ENCODE results near the gene MEOX1.

DNA sequence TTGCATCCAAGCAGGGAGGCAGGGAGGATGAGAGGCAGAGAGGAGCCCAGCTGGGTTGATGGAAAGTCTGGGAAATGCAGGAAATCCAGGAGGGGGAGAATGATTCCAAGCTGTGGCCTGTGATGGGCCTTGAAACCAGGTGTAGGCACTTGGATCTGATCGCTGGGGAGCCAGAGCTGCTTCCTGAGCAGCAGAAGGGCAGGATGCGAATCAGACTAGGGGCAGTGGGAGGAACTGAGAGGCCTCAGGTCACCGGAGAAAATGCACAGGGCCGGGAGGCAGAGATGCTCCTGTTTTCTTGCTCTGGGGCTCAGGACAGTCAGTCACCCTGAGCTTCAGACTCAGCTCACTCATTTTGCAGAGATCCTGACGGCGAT lies 29.6 kb upstream of the MEOX1 start:
- TF ChIP-seq, protein P1, sequence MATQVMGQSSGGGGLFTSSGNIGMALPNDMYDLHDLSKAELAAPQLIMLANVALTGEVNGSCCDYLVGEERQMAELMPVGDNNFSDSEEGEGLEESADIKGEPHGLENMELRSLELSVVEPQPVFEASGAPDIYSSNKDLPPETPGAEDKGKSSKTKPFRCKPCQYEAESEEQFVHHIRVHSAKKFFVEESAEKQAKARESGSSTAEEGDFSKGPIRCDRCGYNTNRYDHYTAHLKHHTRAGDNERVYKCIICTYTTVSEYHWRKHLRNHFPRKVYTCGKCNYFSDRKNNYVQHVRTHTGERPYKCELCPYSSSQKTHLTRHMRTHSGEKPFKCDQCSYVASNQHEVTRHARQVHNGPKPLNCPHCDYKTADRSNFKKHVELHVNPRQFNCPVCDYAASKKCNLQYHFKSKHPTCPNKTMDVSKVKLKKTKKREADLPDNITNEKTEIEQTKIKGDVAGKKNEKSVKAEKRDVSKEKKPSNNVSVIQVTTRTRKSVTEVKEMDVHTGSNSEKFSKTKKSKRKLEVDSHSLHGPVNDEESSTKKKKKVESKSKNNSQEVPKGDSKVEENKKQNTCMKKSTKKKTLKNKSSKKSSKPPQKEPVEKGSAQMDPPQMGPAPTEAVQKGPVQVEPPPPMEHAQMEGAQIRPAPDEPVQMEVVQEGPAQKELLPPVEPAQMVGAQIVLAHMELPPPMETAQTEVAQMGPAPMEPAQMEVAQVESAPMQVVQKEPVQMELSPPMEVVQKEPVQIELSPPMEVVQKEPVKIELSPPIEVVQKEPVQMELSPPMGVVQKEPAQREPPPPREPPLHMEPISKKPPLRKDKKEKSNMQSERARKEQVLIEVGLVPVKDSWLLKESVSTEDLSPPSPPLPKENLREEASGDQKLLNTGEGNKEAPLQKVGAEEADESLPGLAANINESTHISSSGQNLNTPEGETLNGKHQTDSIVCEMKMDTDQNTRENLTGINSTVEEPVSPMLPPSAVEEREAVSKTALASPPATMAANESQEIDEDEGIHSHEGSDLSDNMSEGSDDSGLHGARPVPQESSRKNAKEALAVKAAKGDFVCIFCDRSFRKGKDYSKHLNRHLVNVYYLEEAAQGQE (IDR thresholded peaks at IDR 0.05; ENCODE audit: insufficient read depth in 1 of 2, low read depth in 2 of 2, low read length in 2 of 2) = no peak
- TF ChIP-seq TAF1 (IDR thresholded peaks at IDR 0.05; ENCODE audit: borderline replicate concordance, insufficient read depth, low read length) (no peak), FOXP2 (optimal IDR thresholded peaks at IDR 0.05; ENCODE audit: borderline replicate concordance, extremely low read depth, extremely low read length, insufficient read depth) (no peak), POLR2AphosphoS5 (IDR thresholded peaks at IDR 0.05; ENCODE audit: low read depth, low read length) (no peak)
